Endothelial cell of umbilical vein (primary cell): ENCODE measurements around the gene PAIP2B. TPM values are rescaled to one million over a fixed set of nuclear protein-coding genes. Genes with fewer than 3 reads are reported as not detected.
"Not testable (repeated sequence)": the region's sequence is repeated elsewhere in the genome, so short reads cannot be mapped to it uniquely, and the experiment has no call there.

Experiments
- BruUV-seq: library from RNA; stranded (reverse); fragments of 400-500 nt; replicated peaks from 2 replicates; lab custom pipeline; 2021; lab: Mats Ljungman, UMichigan
- CTCF ChIA-PET: fragments of 300-600, 350-600 bp; sonication (Branson Sonifier 250); formaldehyde crosslinking; loops from one replicate; lab custom pipeline; 2021; ENCODE audit warnings: antibody characterized with exemption, inconsistent platforms; lab: Charles Lee
- POLR2A ChIA-PET: fragments of 300-600, 350-600 bp; sonication (Branson Sonifier 250); formaldehyde crosslinking; loops from one replicate; lab custom pipeline; 2021; ENCODE audit warnings: antibody characterized with exemption, inconsistent platforms; lab: Charles Lee
- DNase-seq: peaks from one replicate; pipeline ENCODE4 v3.0.0-alpha.2; 2011; ENCODE audit warnings: low read depth, low spot score
- FAIRE-seq: peaks from 2 replicates; lab custom pipeline; 2011; peaks lifted over from hg19 to GRCh38; lab: Jason Lieb, UNC
- H2AFZ ChIP-seq: 2 replicates; pipeline ENCODE4 v1.6.0; 2012; ENCODE audit warnings: low read depth, low read length, control low read depth, inconsistent platforms
- H3K27ac ChIP-seq: 2 replicates; pipeline ENCODE4 v1.5.1; 2011; ENCODE audit warnings: low read depth, mild to moderate bottlenecking, control low read depth, low read length, moderate library complexity; ENCODE audit not compliant: insufficient read depth
- H3K27me3 ChIP-seq, 2 experiments: 2 replicates each; pipeline versions ENCODE4 v1.6.0 to v1.6.1; 2011; ENCODE audit warnings: low read length in 2 of 2, mixed read lengths in 1 of 2; ENCODE audit not compliant: control insufficient read depth in 2 of 2, insufficient read depth in 2 of 2
- H3K36me3 ChIP-seq, 2 experiments: 2 replicates in 1 of 2; 3 replicates in 1 of 2; pipeline ENCODE4 v1.5.1; 2011; ENCODE audit warnings: low read length in 2 of 2, mild to moderate bottlenecking in 1 of 2, moderate library complexity in 1 of 2; ENCODE audit not compliant: control insufficient read depth in 2 of 2, insufficient read depth in 2 of 2; ENCODE audit errors: extremely low read depth in 1 of 2
- H3K4me1 ChIP-seq: 3 replicates; pipeline ENCODE4 v1.5.1; 2011; ENCODE audit warnings: mild to moderate bottlenecking, low read length; ENCODE audit not compliant: control insufficient read depth, insufficient read depth; ENCODE audit errors: extremely low read depth
- H3K4me2 ChIP-seq: 2 replicates; pipeline ENCODE4 v1.6.1; 2011; ENCODE audit warnings: low read length, control low read depth, mixed read lengths; ENCODE audit not compliant: insufficient read depth
- H3K4me3 ChIP-seq, 3 experiments: fragments of 200-600 bp in 1 of 3; sonication (generic), shearing (Covaris generic) in 1 of 3; replicated peaks in 1 of 3; 2 replicates each; pipeline ENCODE4 v1.5.1; 2011 to 2016; ENCODE audit warnings: control low read depth in 3 of 3, low read length in 3 of 3, mild to moderate bottlenecking in 2 of 3, inconsistent platforms in 1 of 3, low read depth in 1 of 3, moderate library complexity in 1 of 3; ENCODE audit not compliant: insufficient read depth in 1 of 3
- H3K79me2 ChIP-seq: 2 replicates; pipeline ENCODE4 v1.6.0; 2012; ENCODE audit warnings: low read length, inconsistent platforms; ENCODE audit not compliant: control insufficient read depth, insufficient read depth
- H3K9ac ChIP-seq: replicated peaks from 2 replicates; pipeline ENCODE3; 2011; ENCODE audit warnings: low read length, control low read depth; ENCODE audit not compliant: insufficient read depth; ENCODE audit errors: extremely low read depth
- H3K9me1 ChIP-seq: replicated peaks from 3 replicates; pipeline ENCODE4 v1.6.0; 2011; ENCODE audit warnings: mild to moderate bottlenecking, low read length; ENCODE audit not compliant: control insufficient read depth, insufficient read depth; ENCODE audit errors: extremely low read depth
- H3K9me3 ChIP-seq: replicated peaks from 2 replicates; pipeline ENCODE4 v1.5.1; 2012; ENCODE audit warnings: low read length, inconsistent platforms; ENCODE audit not compliant: control insufficient read depth, insufficient read depth
- H4K20me1 ChIP-seq: replicated peaks from 2 replicates; pipeline ENCODE3; 2011; ENCODE audit warnings: mild to moderate bottlenecking, low read length; ENCODE audit not compliant: control insufficient read depth, insufficient read depth; ENCODE audit errors: extremely low read depth
- CTCF ChIP-seq, 2 donors: IDR thresholded peaks; 1 replicate in 1 of 2; 2 replicates in 1 of 2; pipeline ENCODE4 v1.5.1; 2011; ENCODE audit warnings: low read length in 2 of 2, mild to moderate bottlenecking in 2 of 2, moderate library complexity in 2 of 2, control low read depth in 1 of 2, inconsistent platforms in 1 of 2, low read depth in 1 of 2; ENCODE audit not compliant: insufficient read depth in 1 of 2; ENCODE audit errors: extremely low read depth in 1 of 2
- EZH2 ChIP-seq: IDR thresholded peaks from 2 replicates; pipeline ENCODE4 v1.6.1; 2012; ENCODE audit warnings: borderline replicate concordance, low read depth, mild to moderate bottlenecking, moderate library complexity, low read length, inconsistent platforms; ENCODE audit not compliant: severe bottlenecking
- FOS ChIP-seq: IDR thresholded peaks from 2 replicates; pipeline ENCODE4 v1.6.1; 2011; ENCODE audit warnings: mild to moderate bottlenecking, low read length, moderate library complexity, borderline replicate concordance; ENCODE audit not compliant: insufficient read depth
- GATA2 ChIP-seq: IDR thresholded peaks from 2 replicates; pipeline ENCODE4 v1.7.0; 2011; ENCODE audit warnings: low read depth, mild to moderate bottlenecking, moderate library complexity, mixed read lengths, low read length; ENCODE audit not compliant: insufficient read length, insufficient read depth
- JUN ChIP-seq: IDR thresholded peaks from 2 replicates; pipeline ENCODE4 v1.6.1; 2011; ENCODE audit warnings: borderline replicate concordance, low read depth; ENCODE audit not compliant: insufficient read length, insufficient read depth
- MAX ChIP-seq: IDR thresholded peaks from 2 replicates; pipeline ENCODE4 v1.6.1; 2011; ENCODE audit not compliant: insufficient read depth, insufficient read length
- MYC ChIP-seq: IDR thresholded peaks from one replicate; pipeline ENCODE4 v1.6.1; 2011; ENCODE audit warnings: mild to moderate bottlenecking, low read depth, low read length
- POLR2A ChIP-seq: IDR thresholded peaks from 2 replicates; pipeline ENCODE4 v1.6.1; 2012; ENCODE audit warnings: low read depth, mild to moderate bottlenecking, control low read depth, low read length
- POLR2AphosphoS5 ChIP-seq: IDR thresholded peaks from 2 replicates; pipeline ENCODE4 v1.6.1; 2012; ENCODE audit warnings: low read depth, mild to moderate bottlenecking, control low read depth, low read length, moderate library complexity; ENCODE audit not compliant: insufficient read depth
- dilution Hi-C: fragments of 300-500 bp; cut with MboI; formaldehyde crosslinking; loops from one replicate; pipeline ENCODE4 v1.15.0; 2019; ENCODE audit warnings: low sequenced_read_pairs; ENCODE audit not compliant: extremely low pct_ligation_motif_present
- intact Hi-C: fragments of 100-400 bp; cut with micrococcal nuclease; formaldehyde crosslinking; loops from one replicate; pipeline ENCODE4 v1.10.0; 2022
- polyA plus RNA-seq, 4 experiments: library from polyadenylated mRNA; depleted of rRNA in 3 of 4; stranded (reverse) in 3 of 4; unstranded in 1 of 4; fragments of >200 nt; gene quantifications; 2 replicates each; pipeline versions ENCODE4 v1.2.1 to v1.2.3, GENCODE V29; 2011 to 2012; ENCODE audit warnings: missing spikeins in 1 of 4
- total RNA-seq: library from RNA; stranded (reverse); gene quantifications from 2 replicates; pipeline ENCODE4 v1.2.3, GENCODE V29; 2021

Gene PAIP2B
- total and polyA plus RNA-seq, 2 donors (not counting 3 experiments of a cell fraction or from before 2014, with no cell fraction given): 0.21 to 0.62 TPM

GRCh38 chr2:71181316-71181715 lies 45.6 kb downstream of the PAIP2B start:
- Histone ChIP-seq H4K20me1 (no peaks in the 10 kb centered on the region), H3K9me3 (no peaks in the 10 kb centered on the region), H3K27ac (no peak overlapping the region), H3K4me3 (no peak overlapping the region), H3K79me2 (no peaks in the 10 kb centered on the region), H3K9me1 (no peaks in the 10 kb centered on the region), H3K36me3 (no peaks in the 10 kb centered on the region), H3K4me2 (no peak overlapping the region), H3K27me3 (peaks cover 3 to 13% of the 10 kb centered on the region in 2 experiments), H3K4me1 (no peaks in the 10 kb centered on the region), H3K9ac (no peak overlapping the region), H2AFZ (no peak overlapping the region)
- TF ChIP-seq MAX: no peak
- no peak for TF ChIP-seq JUN
- no peak for TF ChIP-seq POLR2AphosphoS5
- TF ChIP-seq GATA2: no peak
- TF ChIP-seq EZH2: no peak
- no peak for TF ChIP-seq CTCF (IDR thresholded peaks at IDR 0.05; ENCODE audit: extremely low read depth in 1 of 2, insufficient read depth in 1 of 2, low read depth in 1 of 2, low read length in 2 of 2)
- no peak for TF ChIP-seq FOS
- TF ChIP-seq MYC: no peak
- TF ChIP-seq POLR2A: no peak
- intact Hi-C loops (no loop called here), dilution Hi-C loops (no loop called here)
- ChIA-PET CTCF (interaction anchor here (1.1 kb wide), 1 partner anchor 150 kb away, joined by 3 read pairs; the partner anchor contains the start of gene ZNF638), POLR2A (no interaction called here)
- no TSS peak for BruUV-seq
- DNase-seq (no peak), FAIRE-seq (no peak)

- DNase-seq, H3K79me2 ChIP-seq, intact Hi-C loops, FAIRE-seq, H3K9ac ChIP-seq, POLR2A ChIA-PET, BruUV-seq, H3K9me3 ChIP-seq, H3K27ac ChIP-seq, H3K4me2 ChIP-seq, CTCF ChIA-PET, H3K4me1 ChIP-seq, H4K20me1 ChIP-seq, H3K9me1 ChIP-seq, H2AFZ ChIP-seq, H3K36me3 ChIP-seq, H3K4me3 ChIP-seq, dilution Hi-C loops: not testable (repeated sequence)
- peaks cover 2 to 14% of the 10 kb centered on the region in 2 experiments for H3K27me3 ChIP-seq
Measured at GRCh38 chr2:71178836-71179235, 48.1 kb downstream of the PAIP2B start.
